Heart left ventricle (tissue), 16 donors: ENCODE results near the gene PRKG1. TPM values are rescaled to one million over a fixed set of nuclear protein-coding genes. Genes with fewer than 3 reads are reported as not detected.

Experiments
- ATAC-seq, 4 donors: fragments of 200-7000 bp; cut with Tn5 transposase; one replicate each; pipeline ENCODE4 v1.9.1; 2020 to 2022; ENCODE audit warnings: moderate library complexity in 4 of 4, mild to moderate bottlenecking in 3 of 4, moderate number of reproducible peaks in 1 of 4
- DNase-seq, 5 donors: peaks; one replicate each; pipeline ENCODE4 v3.0.0-alpha.2; 2020
- H3K27ac ChIP-seq, 12 donors: fragments of 200-600 bp; sonication (generic) in 4 of 12; one replicate each; pipeline versions ENCODE4 v1.5.0 to v1.8.0; 2016 to 2022; ENCODE audit warnings: mild to moderate bottlenecking in 2 of 12
- H3K27me3 ChIP-seq, 9 donors: fragments of 200-600 bp; sonication (generic) in 2 of 9; one replicate each; pipeline versions ENCODE4 v1.5.1 to v1.8.0; 2016 to 2022; ENCODE audit warnings: mild to moderate bottlenecking in 3 of 9
- H3K36me3 ChIP-seq, 9 donors: fragments of 200-600 bp; sonication (generic) in 2 of 9; one replicate each; pipeline versions ENCODE4 v1.5.0 to v1.8.0; 2018 to 2022; ENCODE audit warnings: mild to moderate bottlenecking in 2 of 9
- H3K4me1 ChIP-seq, 12 donors: fragments of 200-600 bp; sonication (generic) in 4 of 12; one replicate each; pipeline versions ENCODE4 v1.5.0 to v1.8.0; 2016 to 2022; ENCODE audit warnings: mild to moderate bottlenecking in 3 of 12
- H3K4me3 ChIP-seq, 12 donors: fragments of 200-600 bp; sonication (generic) in 4 of 12; one replicate each; pipeline versions ENCODE4 v1.5.0 to v1.8.0; 2017 to 2022; ENCODE audit warnings: mild to moderate bottlenecking in 9 of 12, moderate library complexity in 4 of 12
- H3K9me3 ChIP-seq, 12 donors: fragments of 200-600 bp; sonication (generic) in 4 of 12; one replicate each; pipeline versions ENCODE4 v1.5.0 to v1.8.0; 2016 to 2022; ENCODE audit warnings: mild to moderate bottlenecking in 1 of 12
- CTCF ChIP-seq, 12 donors: fragments of 200-600 bp; sonication (generic) in 4 of 12; IDR thresholded peaks; one replicate each; pipeline versions ENCODE4 v1.5.0 to v1.8.0; 2018 to 2022; ENCODE audit warnings: antibody characterized with exemption in 12 of 12, mild to moderate bottlenecking in 5 of 12
- POLR2A ChIP-seq, 2 donors: fragments of 450-650 bp; IDR thresholded peaks; one replicate each; pipeline ENCODE4 v1.6.1; 2017; ENCODE audit warnings: antibody characterized with exemption in 2 of 2, mild to moderate bottlenecking in 2 of 2, moderate library complexity in 2 of 2
- WGBS, 4 donors: extraction: QIAGEN DNeasy Blood & Tissue Kit in 2 of 4; methylation state at CpG; one replicate each; pipeline versions ENCODE4 v1.1.5 to v1.1.7; 2013 to 2018; 5-methylcytosine and 5-hydroxymethylcytosine counted together
- intact Hi-C, 10 donors: fragments of 100-400 bp; cut with DNase I; formaldehyde crosslinking; loops; one replicate each; pipeline versions ENCODE4 v1.11.1 to v1.14.2; 2022
- polyA plus RNA-seq, 2 donors: library from polyadenylated mRNA; stranded (reverse); fragments of 200-250 nt; gene quantifications; one replicate each; pipeline ENCODE4 v1.2.3, GENCODE V29; 2013
- total RNA-seq, 9 donors: library from RNA; depleted of rRNA in 2 of 9; stranded (reverse); fragments of >200 nt in 2 of 9; fragmentation: NEBNext Ultra II Directional in 3 of 9; extraction: Animal tissue kit (Norgen Biotek cat#: 25700) in 3 of 9; gene quantifications; one replicate each; pipeline versions ENCODE4 v1.1.0 to v1.2.4, GENCODE V29; 2016 to 2023
- donor health status: ischemic (EF 13 %, LVEDD 7.1; RV severe dilation, severe dysfunction).
- donor health status: healthy with polysubstance abuse.
- donor health status: DM: no; HTN: yes; CAD: no.
- donor health status: DM: no; HTN: no; CAD: no.
- donor health status: ischemic (EF 25% LVEDD 6.9; RV normal size, moderate dysfunction).
- donor health status: ischemic (EF 25% LVEDD 5.7; RV mildly dilated, moderate dysfunction).
- donor health status: healthy.
- donor health status: DM: yes; HTN: yes; CAD: no.
- donor health status: ischemic (EF 35%, LVEDD 5.7; RV mildly dilated, moderate dysfunction).
- donor health status: nonischemic (EF 11% LVEDD 7.7; RV severe dilation, severe dysfunction).
- donor health status: DM: yes; HTN: yes; CAD: no.
- donor health status: PGD.
- donor health status: ischemic (EF 29% LVEDD 5.4; RV normal size, mild dysfunction).
- donor health status: nonischemic (EF 23%, LVEDD 6.1; RV moderate dilation, normal function).

PRKG1 gene
- total and polyA plus RNA-seq, 11 donors: 5.5 to 37.3 (median 29.3) TPM

- DNase-seq (no peak), ATAC-seq (no peak)
- TF ChIP-seq CTCF (IDR thresholded peaks at IDR 0.05): peak in 2 of 12 donors; percentile 5 to 6
- no peak for TF ChIP-seq POLR2A (IDR thresholded peaks at IDR 0.05)
- WGBS, 4 donors: 85 to 87% (median 86%) methylated on average over 1 of the region's 1 CpG
- Histone ChIP-seq H3K27me3 (no peaks in the 10 kb centered on the region), H3K36me3 (no peaks in the 10 kb centered on the region), H3K9me3 (peaks cover 0 to 13% (median 2%) of the 10 kb centered on the region in 12 donors), H3K4me3 (no peak overlapping the region), H3K27ac (no peak overlapping the region), H3K4me1 (peaks cover 0 to 42% (median 18%) of the 10 kb centered on the region in 12 donors)
- intact Hi-C loops: no loop called here
Observed at GRCh38 chr10:51877636-51878035, 803.3 kb downstream of the PRKG1 start.

DNA sequence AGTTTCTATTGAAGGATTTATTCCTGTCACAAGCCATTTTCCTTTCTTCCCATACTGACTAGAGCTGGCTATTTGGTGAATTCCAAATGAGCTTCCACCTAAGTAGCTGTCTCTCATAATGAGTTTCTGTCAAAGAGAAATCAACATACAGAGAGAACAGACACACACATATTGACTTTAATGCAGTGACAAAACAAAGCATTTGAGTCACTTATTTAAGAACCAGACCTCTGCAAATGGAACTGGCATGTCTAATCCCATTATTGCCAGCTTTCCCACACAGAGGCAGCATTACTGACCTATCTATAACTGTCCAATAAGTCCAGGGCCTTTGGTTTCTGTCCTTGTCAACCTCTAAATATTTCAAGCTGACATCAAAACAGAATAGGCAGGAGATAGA is 804.4 kb downstream of the PRKG1 start:
- H3K27me3 ChIP-seq: no peaks in the 10 kb centered on the region
- no peak overlapping the region for H3K4me3 ChIP-seq
- ATAC-seq (peak in 1 of 4 donors; percentile 14), DNase-seq (no peak)
- H3K36me3 ChIP-seq: no peaks in the 10 kb centered on the region
- peaks cover 0 to 13% (median 2%) of the 10 kb centered on the region in 12 donors for H3K9me3 ChIP-seq
- peak overlapping the region in 11 of 12 donors; percentile 5 to 84 (median 61) for H3K27ac ChIP-seq
- peaks cover 0 to 47% (median 19%) of the 10 kb centered on the region in 12 donors for H3K4me1 ChIP-seq
- TF ChIP-seq POLR2A (IDR thresholded peaks at IDR 0.05): no peak
- no peak for TF ChIP-seq CTCF (IDR thresholded peaks at IDR 0.05)
- intact Hi-C loops: no loop called here

DNA sequence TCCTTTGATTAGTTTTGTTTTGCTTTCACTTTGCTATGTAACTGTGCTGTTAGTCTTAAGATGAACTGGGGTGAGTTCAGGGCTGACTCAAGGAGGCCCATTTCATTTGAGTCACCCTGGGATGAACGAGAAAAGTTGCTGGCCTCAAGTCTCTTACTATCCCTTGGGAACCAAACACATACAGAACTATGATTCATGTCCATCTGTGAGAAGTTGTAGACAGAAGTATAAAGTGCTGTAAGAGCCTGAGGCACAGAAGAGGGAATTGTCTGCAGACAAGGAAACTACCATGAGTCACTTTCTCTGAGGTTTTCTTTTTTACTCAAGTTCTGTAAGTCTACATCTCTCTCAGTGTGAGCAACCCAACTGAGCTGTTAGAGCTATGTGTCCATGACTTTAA is 805.0 kb downstream of the PRKG1 start:
- no peaks in the 10 kb centered on the region for H3K27me3 ChIP-seq
- H3K36me3 ChIP-seq: no peaks in the 10 kb centered on the region
- ATAC-seq: peak; percentile 63 to 94 (median 92)
- TF ChIP-seq POLR2A (IDR thresholded peaks at IDR 0.05) (no peak), CTCF (IDR thresholded peaks at IDR 0.05) (no peak)
- WGBS, 4 donors: 20 to 46% (median 29%) methylated on average over 1 of the region's 1 CpG
- DNase-seq: peak in 3 of 5 donors; percentile 16 to 40 (median 30)
- intact Hi-C loops: no loop called here
- H3K27ac ChIP-seq: peak overlapping the region in 11 of 12 donors; percentile 23 to 84 (median 61)
- peaks cover 0 to 49% (median 19%) of the 10 kb centered on the region in 12 donors for H3K4me1 ChIP-seq
- H3K9me3 ChIP-seq: peaks cover 0 to 13% (median 2%) of the 10 kb centered on the region in 12 donors
- H3K4me3 ChIP-seq: no peak overlapping the region

DNA sequence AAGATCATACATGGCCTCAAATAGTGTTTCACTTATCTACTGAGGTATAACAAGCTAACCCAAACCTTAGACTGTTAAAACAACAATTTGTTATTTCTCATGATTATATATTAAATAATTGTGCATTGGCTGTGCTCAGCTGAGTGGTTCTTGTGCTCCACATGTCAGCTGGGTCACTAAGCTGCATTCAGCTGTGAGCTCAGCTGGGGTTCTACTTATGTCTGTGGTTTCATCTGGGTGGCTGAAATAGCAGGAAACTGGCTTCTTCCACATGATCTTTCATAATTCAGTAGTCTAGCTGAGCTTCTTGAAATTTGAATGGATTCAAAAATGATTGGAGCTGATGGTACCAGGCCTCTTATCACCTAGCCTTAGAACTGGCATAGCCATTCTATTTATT is 806.9 kb downstream of the PRKG1 start:
- ATAC-seq (no peak), DNase-seq (no peak)
- Histone ChIP-seq H3K9me3 (peaks cover 0 to 13% (median 2%) of the 10 kb centered on the region in 12 donors), H3K27me3 (no peaks in the 10 kb centered on the region), H3K4me1 (peaks cover 0 to 45% (median 15%) of the 10 kb centered on the region in 12 donors), H3K4me3 (no peak overlapping the region), H3K36me3 (no peaks in the 10 kb centered on the region), H3K27ac (peak overlapping the region in 1 of 12 donors; percentile 67)
- intact Hi-C loops: loop anchor here in 1 of 10 donors (10.0 kb wide), 1 partner anchor 74 kb away; no protein-coding TSS in a partner anchor
- TF ChIP-seq CTCF (IDR thresholded peaks at IDR 0.05): no peak
- no peak for TF ChIP-seq POLR2A (IDR thresholded peaks at IDR 0.05)
